ENCODE data around the gene ADAMTS2.

The ADAMTS2 gene

DNA sequence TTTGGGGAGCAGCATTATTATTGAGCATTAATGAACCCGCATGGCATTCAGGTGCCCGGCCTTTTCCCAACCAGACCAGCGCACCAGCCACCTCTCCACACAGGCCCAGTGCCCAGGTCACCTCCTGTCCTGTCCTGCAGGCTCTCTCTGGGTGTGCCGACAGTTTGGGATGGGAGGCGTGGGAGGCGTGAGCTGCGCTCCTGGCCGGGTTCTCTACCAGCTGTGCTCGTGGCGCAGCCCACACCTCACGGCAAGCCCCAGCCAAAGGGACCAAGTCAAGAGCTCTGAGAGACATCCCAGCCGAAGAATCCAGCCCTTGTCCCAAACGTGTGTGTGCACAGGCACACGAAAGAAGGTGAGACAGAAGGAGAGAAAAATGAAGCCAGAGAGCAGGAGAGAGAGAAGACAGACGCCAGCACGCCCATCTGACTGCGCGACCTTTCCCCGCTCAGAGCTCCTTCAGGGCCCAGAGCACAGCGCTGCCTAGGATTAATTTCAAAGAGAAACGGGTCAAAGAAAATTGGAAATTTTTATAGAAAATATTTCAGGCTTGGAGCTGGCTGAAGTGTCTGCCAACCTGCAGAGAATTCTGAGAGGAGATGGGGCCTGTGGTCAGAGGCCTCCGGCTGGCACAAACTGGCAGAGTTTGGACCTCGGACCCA is 81.7 kb downstream of the ADAMTS2 start:
- DNase-seq = no peak

DNA sequence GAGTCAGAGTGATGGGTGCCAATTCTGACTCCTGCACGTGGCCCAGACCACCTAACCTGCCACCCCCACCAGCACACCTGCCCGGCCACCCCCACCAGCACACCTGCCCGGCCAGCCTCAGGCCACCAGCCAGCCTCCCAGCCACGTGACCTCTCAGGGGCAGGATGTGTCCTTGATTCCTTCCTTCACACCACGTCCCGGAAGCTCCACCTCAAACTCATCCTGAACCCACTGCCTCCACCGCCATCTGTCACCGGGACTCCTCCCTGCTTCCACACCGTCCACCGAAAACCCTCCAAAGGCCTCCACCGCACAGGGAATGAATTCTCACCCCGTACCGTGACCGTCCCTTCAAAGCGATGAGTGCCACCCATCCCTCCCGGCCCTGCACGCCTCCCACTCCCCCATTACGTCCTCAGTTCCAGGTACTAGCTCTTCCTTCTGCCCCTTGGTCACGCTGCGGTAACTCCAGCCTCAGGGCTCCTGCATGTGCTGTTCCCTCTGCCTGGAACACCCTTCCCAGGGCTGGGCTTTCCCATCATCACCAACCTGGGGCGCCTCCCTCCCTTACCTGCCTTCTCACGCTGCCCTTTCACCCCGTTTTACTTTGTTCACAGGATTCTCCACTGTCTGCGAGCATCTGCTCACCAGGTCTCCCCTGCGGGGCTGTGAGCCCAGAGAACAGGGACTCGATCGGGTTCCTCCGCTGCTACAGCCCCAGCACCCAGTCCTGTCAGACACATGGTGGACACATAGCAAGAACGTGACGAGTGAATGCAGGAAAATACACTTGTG is 82.9 kb downstream of the ADAMTS2 start:
- DNase-seq = no peak

DNA sequence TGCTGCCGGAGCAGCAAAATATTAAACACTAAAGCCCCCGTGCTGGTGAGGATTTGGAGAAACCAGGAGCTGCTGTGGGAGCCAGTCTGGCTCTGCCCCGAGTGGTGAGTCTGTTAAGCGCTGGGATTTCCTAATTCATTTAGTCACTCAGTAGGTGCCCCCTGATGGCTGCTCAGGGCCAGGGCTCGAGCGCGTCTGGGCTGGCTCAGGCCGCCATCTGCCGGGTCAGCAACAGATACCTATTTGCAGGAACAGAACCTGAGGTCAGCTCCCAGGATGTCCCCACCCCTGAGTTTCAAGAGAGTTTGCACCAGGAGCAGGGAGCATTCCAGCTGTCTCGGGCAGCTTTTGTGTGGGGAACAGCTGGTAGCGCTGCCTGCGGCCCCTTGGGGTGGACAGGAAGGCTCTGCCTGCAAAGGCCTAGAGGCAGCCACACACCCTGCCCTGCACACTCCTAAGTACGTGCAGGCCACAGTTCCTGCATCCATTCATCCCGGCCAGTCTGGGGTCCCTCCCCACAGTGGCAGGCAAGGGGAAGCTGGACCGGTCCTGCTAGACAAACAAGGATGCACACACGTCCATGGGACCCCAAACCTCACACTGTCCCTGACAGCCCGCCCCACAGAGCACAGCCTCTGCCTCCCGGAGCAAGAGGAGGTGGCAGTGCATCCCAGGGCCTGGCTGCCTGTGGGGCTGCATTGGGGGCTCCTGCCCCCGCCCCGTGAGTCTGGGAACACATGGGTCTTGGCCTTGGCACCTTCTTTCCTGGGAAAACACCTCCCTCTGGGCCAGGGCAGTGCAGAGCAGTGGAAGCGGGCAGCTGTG is 83.7 kb downstream of the ADAMTS2 start:
- DNase-seq = no peak

DNA sequence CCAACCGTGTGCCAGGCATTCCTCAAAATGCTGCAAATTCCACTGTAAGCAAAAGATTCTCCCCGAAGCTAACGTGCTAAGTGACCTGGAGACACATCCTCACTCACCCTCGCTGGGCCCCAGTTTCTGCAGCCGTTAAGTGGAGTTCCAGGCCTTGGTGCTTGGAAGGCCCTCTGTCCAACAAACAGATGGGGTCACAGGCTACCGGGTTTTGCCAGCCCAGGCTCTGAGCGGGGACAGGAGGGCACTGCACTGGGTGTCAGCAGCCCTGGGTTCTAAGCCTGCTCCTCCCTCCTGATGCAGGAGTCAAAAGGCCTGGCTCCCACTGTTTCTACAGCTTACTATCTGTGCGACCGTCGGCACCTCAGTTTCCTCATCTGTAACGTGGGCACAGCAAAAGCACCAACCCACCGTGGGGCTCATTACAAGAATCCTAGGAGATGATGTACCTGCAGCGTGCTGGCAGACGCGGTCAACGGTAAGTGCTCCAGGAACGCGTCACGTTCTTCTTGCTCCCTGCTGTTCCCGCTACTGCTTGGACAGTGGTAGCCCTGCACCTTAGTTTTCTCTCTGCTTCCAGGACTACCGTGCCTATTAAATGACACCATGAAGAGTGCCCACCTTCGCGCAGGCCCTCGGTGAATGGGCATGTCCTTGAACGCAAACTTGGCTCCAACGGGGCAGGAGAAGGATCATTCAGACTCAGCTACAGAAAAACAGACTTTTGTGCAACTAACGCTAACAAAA is 84.8 kb downstream of the ADAMTS2 start:
- no peak for DNase-seq

DNA sequence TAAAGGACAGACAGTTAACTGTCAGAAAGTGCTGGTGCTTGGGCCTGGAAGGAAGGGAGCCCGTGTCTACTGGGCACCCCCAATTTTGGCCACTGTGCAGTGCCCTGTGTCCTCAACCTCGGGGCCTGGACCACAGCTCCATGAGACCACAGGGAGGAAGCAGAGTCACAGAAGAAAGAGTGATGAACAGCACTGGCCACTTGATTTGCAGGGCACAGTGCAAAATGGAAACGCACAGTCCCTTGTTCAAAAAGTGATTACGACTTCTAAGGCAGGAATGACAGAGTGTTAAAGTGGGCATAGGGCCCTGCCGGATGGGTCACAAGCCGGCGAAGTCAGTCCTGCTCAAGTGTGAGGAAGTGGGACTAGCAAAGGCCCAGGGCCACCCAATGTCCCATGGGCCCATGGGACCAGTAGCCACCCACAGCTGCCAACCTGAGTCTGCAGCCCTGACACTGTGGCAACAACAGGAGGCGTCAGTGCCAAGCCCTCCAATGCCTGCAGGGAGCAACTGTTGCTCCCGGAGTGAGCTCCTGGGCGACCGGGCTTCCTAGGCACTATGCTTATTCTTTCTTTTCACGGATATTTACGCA is 85.4 kb downstream of the ADAMTS2 start:
- DNase-seq = no peak

DNA sequence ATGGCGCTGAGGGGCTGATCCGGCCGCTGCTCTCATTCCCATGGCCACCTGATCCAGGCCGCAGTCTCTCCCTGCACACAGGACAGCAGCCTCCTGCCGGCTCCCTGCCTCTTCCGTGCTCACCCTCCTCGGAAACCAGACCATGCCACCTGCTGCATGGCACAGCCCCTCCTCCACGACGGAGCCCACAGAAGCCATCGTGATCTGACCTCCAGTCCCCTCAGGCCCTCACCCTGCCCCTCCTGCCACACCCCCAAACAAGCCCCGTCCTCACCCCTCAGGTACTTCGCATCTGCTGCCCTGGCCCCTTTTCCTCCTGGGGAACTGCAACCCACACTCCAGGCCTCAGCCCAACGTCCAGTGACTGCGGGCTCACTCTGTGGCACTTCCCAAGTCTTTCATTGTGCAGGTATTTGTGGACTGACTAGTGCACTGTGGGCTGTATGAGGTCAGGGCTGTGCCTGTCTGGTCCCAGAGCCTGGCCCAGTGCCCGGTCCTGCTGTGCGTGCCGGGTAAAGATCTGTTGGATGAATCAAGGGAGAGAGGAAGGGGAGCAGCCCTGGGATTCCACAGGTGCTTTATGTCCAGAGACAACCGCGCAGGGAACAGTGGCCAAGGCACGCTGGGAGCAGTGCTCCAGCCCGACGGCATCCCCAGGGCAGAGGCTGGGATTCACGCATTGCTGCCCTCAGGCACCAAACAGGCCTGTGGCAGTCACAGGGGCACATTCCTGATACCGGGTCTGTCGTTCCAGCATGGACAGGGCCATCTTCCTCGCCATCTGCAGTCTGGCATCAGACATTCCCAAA is 86.1 kb downstream of the ADAMTS2 start:
- no peak for DNase-seq

DNA sequence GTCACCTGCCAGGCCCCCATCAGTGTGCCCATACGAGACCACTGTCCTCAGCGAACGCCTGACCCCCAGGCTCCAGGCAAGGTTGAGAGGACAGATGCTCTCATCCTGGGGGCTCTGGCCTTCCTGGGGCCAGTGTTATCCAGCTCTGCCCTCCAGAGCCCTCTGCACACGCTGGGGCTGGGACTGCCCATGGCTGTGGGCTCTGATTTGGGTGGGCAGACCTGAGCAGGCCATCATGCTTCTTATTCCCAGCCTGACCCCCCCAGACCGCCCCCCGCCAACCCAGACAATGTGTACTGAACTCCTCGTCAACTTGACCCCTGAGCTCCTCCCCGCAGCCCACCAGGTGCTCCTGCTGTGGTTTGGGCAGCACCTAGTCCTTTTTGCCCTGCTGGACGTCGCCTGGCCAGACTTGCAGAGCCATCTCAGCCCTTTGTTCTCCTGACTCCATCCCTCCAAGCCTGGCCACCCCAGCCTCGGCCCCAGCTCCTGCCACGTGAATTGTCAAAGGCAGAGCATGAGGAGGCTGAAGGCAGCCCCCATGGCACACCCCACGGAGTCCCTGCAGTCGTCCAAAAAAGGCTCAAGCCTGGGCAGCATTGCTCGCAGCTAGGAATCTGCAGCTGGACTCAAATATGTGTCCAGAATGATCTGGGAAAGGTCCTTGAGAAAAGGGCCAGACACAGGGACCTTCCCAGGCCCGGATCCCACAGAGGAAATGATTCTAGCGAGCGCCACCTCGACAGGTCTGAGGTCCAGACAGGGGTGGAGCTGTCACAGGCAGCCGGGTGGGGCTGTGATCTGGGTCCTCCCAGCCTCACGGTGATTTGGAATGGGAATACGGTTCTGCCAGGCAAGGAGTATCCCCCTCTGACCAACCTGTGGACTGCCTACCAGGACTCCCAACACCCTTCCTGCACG is 87.0 kb downstream of the ADAMTS2 start:
- no peak for DNase-seq

DNA sequence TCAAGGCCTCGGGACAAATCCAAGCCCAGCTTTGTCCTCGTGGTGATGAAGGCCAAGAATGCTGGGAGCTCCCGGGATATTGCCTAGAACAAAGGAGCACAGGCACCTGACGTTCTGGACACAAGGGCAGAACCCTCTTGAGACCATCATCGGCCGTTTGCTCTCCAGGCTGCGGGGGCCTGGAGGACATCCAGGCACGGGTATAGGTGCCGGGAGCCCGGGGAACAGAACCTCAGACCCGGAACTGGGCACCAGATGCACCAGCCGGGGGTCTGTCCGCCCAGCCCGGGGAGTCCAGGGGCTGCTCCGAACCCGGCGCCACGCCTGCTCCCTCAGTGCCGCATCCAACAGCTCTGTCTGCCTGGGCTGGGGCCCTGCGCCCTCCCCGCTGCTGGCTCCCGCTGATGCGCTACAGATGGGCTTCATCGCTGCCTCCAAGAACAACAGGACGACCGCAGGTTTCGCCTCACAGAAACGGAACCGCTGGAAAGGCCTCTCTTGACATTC is 88.0 kb downstream of the ADAMTS2 start:
- DNase-seq = no peak

DNA sequence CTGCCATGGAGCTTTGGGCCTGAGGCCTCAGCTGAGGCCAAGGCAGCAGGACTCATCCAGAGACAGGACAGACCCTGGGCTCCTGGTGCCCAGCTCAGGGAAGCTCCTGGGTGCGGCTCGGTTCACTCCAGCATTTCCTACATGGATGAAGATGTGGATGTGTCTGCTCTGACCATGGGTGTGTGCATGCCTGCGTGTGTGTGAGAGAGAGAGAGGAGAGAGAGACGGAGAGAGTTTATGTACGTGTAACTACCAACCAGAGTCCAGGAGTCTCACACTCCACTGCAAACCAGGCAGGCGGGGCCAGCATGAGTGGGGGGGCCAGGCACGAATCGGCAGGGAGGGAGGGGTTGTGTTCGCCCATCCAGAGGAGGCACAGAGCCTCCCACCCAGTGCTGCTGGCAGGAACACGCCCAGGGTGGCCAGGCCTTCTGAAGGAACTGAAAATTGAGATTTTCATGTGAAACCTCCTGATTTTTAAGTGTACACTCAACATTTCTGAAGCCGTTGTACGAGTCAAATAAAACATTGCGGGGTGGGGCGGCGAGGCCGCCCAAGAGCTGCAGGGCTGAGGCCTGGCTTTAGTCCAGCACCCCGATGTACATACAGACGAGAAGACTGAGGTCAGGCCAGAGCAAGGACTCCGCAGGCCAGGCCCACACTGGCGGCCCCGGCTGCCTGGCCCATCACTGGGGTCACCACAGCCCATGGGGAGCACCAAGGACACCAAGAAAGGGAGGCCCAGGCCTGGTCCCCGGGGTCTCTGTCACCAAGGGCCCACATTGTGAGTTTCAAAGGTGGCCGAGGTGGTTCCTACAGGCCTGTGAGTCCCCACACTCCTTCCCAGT is 88.7 kb downstream of the ADAMTS2 start:
- DNase-seq = no peak

DNA sequence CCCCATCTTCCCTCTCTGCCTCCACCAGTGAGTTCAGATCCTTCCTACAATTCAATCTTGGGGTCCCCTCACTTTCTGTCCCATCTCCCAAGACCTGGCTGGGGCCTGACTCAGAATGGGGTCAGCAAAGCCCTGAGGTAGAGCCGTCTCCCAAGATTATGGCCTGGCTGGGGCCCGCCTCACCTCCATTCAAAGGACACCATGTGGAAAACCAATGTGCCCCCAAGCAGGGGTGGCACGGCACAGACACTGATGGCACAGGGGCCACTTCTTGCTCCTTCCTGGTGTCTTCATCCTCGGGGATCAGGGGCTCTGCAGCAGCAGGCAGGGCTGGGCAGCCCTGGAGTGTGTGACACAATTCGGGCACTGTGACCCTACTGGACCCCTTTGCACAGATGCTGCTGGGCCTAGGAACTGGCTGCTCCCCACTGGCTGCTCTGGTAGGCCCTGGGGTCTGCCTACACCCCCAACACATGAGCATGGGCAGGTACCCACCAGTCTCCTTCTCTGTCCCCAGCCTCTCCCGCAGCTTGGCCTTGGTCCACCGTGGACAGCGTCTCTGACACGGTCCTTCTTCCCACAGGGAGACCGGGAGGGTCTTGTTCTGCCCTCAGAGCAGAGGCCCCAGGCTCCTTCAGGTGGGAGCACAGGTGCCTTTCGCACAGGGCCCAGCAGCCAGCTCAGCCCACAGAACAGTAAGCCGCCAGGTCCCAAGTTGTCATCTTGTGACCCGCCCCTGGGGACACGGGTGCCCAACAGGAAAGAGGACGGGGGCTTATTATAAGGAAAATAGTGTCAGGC is 89.5 kb downstream of the ADAMTS2 start:
- DNase-seq = no peak

DNA sequence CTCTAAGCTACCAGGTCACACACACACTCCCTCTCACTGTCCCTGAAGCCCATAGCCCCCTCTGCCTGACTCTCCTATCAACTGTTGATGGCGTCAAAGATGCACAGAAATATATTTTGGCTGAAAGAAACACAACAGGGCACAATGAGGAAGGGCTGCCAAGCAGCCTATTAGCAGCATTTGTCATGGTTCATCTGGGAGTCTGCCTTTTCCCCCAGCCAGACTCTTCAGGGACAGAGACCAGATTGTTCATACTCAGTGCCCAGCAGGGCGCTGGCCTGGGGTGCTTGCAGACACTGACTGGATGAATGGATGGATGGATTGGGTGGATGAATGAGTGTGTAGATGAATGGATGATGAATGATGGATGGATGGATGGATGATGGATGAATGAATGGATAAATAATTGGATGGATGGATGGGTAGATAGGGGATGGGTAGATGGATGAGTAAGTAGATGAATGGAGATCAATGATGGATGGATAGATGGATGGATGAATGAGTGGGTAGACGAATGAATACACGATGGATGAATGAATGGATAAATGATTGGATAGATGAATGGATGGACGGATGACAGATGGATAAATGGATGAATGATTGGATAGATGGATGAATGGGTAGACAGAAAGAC is 90.5 kb downstream of the ADAMTS2 start:
- DNase-seq = no peak

DNA sequence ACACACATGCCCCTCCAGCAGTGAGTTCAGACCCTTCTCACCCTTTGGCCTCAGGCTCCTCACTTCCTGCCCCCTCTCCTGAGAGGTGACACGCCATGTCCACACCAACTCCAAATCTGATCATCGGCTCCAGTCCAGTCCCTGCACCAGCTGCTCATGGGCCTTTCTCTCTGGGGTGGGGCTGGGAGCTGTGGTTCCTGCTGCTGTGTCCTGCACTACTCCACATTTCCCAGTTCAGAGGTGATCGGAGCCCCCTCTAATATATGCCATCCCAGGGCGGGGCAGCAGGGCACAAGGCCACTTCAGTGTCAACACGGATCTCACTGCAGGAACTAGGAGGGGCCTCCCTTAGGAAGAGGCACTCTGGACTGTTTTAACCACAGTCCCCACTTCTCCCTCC is 91.5 kb downstream of the ADAMTS2 start:
- no peak for DNase-seq

DNA sequence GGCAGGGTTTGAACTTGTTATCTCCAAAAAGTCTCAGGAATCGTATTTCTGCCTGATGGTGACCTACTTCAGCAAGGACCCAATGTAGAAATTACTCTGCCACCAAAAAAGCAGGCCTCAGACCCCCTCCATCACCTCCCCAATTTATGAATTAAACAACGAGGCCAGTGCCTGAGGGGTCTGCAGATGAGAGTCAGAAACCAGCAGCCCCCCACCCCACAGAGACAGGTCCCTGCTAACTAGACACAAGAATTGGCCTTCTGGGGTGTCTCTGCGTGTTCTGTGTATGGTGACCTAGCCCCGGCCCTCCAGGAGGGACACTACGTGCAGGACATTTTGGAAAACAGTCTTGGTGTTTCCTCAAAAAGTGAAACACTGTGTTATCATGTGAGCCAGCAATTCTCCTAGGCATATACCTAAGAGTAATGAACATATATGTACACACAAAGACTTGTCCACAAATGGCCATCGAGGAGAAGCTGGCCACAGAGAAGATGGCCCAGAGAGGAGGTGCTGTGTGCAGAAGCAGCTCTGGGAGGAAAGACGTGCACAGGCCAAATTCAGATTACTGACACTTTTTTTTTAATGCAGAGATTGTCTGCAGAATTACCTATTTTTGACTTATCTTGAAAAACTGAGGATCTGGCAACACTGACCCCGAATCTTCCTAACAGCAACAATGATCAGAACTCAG is 93.8 kb downstream of the ADAMTS2 start:
- DNase-seq = no peak

DNA sequence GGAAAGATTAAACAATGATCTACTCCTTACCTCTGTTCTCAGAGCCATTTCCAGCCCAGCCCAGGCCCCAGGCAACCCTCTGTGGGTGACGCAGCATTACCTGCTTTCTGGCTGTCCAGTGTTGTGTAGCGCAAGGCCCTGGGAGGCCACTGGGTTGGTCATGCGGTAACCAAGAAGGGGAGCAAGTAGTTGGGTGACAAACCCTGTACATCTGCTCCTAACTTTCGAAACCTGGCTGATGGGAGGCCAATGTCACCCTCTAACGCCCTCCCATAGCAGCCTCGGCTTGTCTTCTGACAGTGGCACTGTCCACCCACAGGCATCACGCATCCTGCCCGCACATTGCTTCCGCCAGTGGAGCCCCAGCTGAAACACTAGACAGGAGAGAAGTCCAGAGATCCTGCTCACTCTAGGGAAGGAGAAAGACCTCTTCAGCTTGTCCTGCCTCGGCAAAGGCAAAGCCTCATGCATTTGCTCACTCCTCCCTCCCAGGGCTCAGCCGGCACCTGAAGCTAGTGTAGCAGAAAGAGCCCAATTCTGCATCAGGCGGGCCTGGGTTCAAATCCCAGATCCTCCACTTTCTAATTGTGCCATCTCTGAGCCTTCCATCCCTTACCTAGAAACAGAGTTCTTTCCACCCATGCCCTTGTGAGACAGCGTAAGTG is 94.6 kb downstream of the ADAMTS2 start:
- no peak for DNase-seq

DNA sequence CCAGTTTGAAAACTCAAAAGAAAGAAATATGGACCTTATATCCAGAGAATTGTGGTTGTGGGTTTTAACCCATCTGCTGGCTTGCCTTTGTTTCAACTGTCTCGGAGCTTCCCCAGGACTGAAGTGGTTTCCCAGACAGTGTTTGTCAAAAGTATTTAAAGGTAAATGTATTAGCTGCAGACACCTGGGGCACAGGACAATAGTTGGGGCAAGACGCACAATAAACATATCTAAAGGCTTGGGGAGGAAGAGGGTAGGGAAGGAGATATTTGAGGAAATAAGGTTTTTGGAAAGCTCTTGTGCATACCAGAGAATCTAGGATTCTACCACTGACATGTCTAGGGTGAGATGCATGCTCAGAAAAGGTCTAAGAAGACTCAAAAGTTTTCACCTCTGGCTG is 99.0 kb downstream of the ADAMTS2 start:
- no peak for DNase-seq

DNA sequence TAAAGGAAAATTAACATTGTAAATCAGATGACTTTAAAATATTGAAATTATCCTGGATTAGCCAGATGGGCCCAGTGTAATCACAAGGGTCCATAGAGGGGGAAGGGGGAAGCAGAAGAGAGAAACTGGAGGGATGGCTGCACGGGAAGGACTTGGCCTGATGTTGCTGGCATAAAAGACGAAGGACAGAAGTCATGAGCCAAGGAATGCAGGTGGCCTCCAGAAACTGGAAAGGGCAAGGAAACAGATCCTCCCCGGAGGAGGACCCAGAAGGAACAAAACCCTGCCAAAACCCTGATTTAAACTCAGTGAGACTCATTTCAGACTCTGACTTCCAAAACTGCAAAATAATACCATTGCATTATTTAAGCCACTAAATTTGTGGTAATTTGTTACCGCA is 100.2 kb downstream of the ADAMTS2 start:
- DNase-seq = no peak

DNA sequence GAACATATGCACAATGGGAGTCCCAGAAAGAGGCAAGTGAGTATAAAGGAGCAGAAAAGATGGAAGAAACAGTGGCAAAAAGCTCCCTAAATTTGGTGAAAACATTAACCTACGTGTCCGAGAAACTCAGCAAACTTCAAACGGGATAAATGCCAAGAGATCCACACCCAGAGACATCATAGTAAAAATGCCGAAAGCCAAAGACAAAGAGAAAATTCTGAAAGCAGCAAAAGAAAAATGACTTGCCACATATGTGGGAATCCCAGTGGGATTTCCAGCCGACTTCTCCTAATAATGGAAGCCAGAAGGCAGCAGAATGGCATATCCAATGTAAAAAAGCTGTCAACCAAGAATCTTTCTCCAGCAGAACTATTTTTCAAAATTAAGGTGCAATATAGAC is 101.2 kb downstream of the ADAMTS2 start:
- DNase-seq = no peak

Measured in suppressor macrophage treated with lipopolysaccharide for 4 hours (primary cell).